CD14-positive monocyte (primary cell): ENCODE measurements around the gene LDLRAD4. TPM values are rescaled to one million over a fixed set of nuclear protein-coding genes. Genes with fewer than 3 reads are reported as not detected.

Experiments
- DNase-seq, 3 donors: peaks; one replicate each; pipeline ENCODE4 v3.0.0-alpha.2; 2011 to 2022
- H2AFZ ChIP-seq: 2 replicates; pipeline ENCODE4 v1.6.0; 2012; ENCODE audit warnings: mild to moderate bottlenecking, low read depth, low read length, inconsistent platforms; ENCODE audit not compliant: insufficient read depth, poor library complexity, severe bottlenecking
- H3K27ac ChIP-seq, 2 donors: 1 replicate in 1 of 2; 2 replicates in 1 of 2; pipeline ENCODE4 v1.5.1; 2012 to 2013; ENCODE audit warnings: low read length in 2 of 2, control low read depth in 1 of 2, inconsistent platforms in 1 of 2, low read depth in 1 of 2, mild to moderate bottlenecking in 1 of 2
- H3K27me3 ChIP-seq, 2 donors: one replicate each; pipeline versions ENCODE4 v1.6.0 to v1.6.1; 2011 to 2013; ENCODE audit warnings: low read length in 2 of 2; ENCODE audit not compliant: control insufficient read depth in 2 of 2, insufficient read depth in 2 of 2
- H3K36me3 ChIP-seq, 2 donors: replicated peaks in 1 of 2; 1 replicate in 1 of 2; 2 replicates in 1 of 2; pipeline versions ENCODE4 v1.5.1 to v1.6.1; 2012 to 2013; ENCODE audit warnings: low read length in 2 of 2, control low read depth in 1 of 2, inconsistent platforms in 1 of 2, mild to moderate bottlenecking in 1 of 2; ENCODE audit not compliant: insufficient read depth in 2 of 2, control insufficient read depth in 1 of 2
- H3K4me1 ChIP-seq, 2 donors: 1 replicate in 1 of 2; 2 replicates in 1 of 2; pipeline versions ENCODE4 v1.5.1 to v1.6.1; 2012 to 2013; ENCODE audit warnings: low read length in 2 of 2, control low read depth in 1 of 2, inconsistent platforms in 1 of 2, mild to moderate bottlenecking in 1 of 2, moderate library complexity in 1 of 2; ENCODE audit not compliant: insufficient read depth in 2 of 2, control insufficient read depth in 1 of 2
- H3K4me2 ChIP-seq: replicated peaks from 2 replicates; pipeline ENCODE3; 2012; ENCODE audit warnings: low read length, moderate library complexity, mild to moderate bottlenecking; ENCODE audit not compliant: poor library complexity, severe bottlenecking; ENCODE audit errors: extremely low read depth
- H3K4me3 ChIP-seq, 3 experiments: fragments of 200-600 bp in 1 of 3; sonication (generic) in 1 of 3; replicated peaks in 1 of 3; 1 replicate in 2 of 3; 2 replicates in 1 of 3; pipeline ENCODE4 v1.5.1; 2011 to 2013; ENCODE audit warnings: low read length in 3 of 3, mild to moderate bottlenecking in 3 of 3, control low read depth in 2 of 3, low read depth in 2 of 3, inconsistent platforms in 1 of 3, moderate library complexity in 1 of 3
- H3K79me2 ChIP-seq: 2 replicates; pipeline ENCODE4 v1.6.0; 2012; ENCODE audit warnings: mild to moderate bottlenecking, control low read depth, inconsistent platforms, low read length, moderate library complexity; ENCODE audit not compliant: insufficient read depth
- H3K9ac ChIP-seq: 2 replicates; pipeline ENCODE4 v1.6.0; 2017; ENCODE audit warnings: low read length, mild to moderate bottlenecking; ENCODE audit not compliant: insufficient read depth, poor library complexity, severe bottlenecking
- H3K9me3 ChIP-seq, 2 donors: replicated peaks in 1 of 2; 1 replicate in 1 of 2; 2 replicates in 1 of 2; pipeline versions ENCODE4 v1.5.1 to v1.6.1; 2012 to 2013; ENCODE audit warnings: low read length in 2 of 2, control low read depth in 1 of 2; ENCODE audit not compliant: control insufficient read depth in 1 of 2, insufficient read depth in 1 of 2
- H4K20me1 ChIP-seq: 2 replicates; pipeline ENCODE4 v1.6.0; 2012; ENCODE audit warnings: mild to moderate bottlenecking, low read length, control low read depth, moderate library complexity; ENCODE audit not compliant: insufficient read depth
- H3K27ac Mint-ChIP-seq, 7 donors: one replicate each; pipeline ENCODE4 v1.8.0; 2020; ENCODE audit warnings: mild to moderate bottlenecking in 7 of 7, mixed read lengths in 7 of 7, moderate library complexity in 6 of 7, inconsistent platforms in 2 of 7
- H3K27me3 Mint-ChIP-seq, 3 donors: one replicate each; pipeline ENCODE4 v1.8.0; 2021 to 2022; ENCODE audit warnings: low read depth in 3 of 3, mild to moderate bottlenecking in 3 of 3, mixed read lengths in 3 of 3, moderate library complexity in 3 of 3, inconsistent platforms in 1 of 3
- H3K36me3 Mint-ChIP-seq, 2 donors: one replicate each; pipeline ENCODE4 v1.8.0; 2020; ENCODE audit warnings: mixed read lengths in 2 of 2, inconsistent platforms in 1 of 2, mild to moderate bottlenecking in 1 of 2
- H3K4me1 Mint-ChIP-seq: one replicate; pipeline ENCODE4 v1.8.0; 2020; ENCODE audit warnings: mild to moderate bottlenecking, mixed read lengths
- H3K4me3 Mint-ChIP-seq, 2 donors: one replicate each; pipeline ENCODE4 v1.8.0; 2020; ENCODE audit warnings: mild to moderate bottlenecking in 2 of 2, mixed read lengths in 2 of 2, moderate library complexity in 1 of 2
- H3K9me3 Mint-ChIP-seq, 7 donors: one replicate each; pipeline ENCODE4 v1.8.0; 2020 to 2022; ENCODE audit warnings: mixed read lengths in 7 of 7, mild to moderate bottlenecking in 6 of 7, moderate library complexity in 6 of 7, inconsistent platforms in 2 of 7
- WGBS: methylation state at CpG from one replicate; pipeline ENCODE4 v1.1.5; 2013; ENCODE audit warnings: missing lambda C conversion rate; ENCODE audit not compliant: insufficient coverage; 5-methylcytosine and 5-hydroxymethylcytosine counted together
- intact Hi-C, 2 donors: fragments of 100-400 bp; cut with micrococcal nuclease; formaldehyde crosslinking; loops; one replicate each; pipeline versions ENCODE4 v1.15.0 to v1.15.1; 2023
- polyA plus RNA-seq, 3 donors: library from polyadenylated mRNA; depleted of rRNA in 1 of 3; unstranded in 2 of 3; stranded (reverse) in 1 of 3; fragments of 300-500 nt in 2 of 3; fragments of >200 nt in 1 of 3; fragmentation: Illumina TruSeq in 2 of 3; gene quantifications; 1 replicate in 2 of 3; 2 replicates in 1 of 3; pipeline ENCODE4 v1.2.3, GENCODE V29; 2012 to 2021
- small RNA-seq: library from RNA; depleted of rRNA; stranded (forward); fragments of <200 nt; gene quantifications from one replicate; pipeline ENCODE3, GENCODE V24; 2012; ENCODE audit warnings: low read depth; ENCODE audit not compliant: insufficient read length
- TF ChIP-seq, protein P1 (sequence below): fragments of 200-600 bp; IDR thresholded peaks from one replicate; pipeline ENCODE4 v1.8.0; 2022; ENCODE audit warnings: antibody characterized with exemption, mild to moderate bottlenecking

Gene LDLRAD4
- polyA plus RNA-seq, 3 donors: 13.5 to 15.4 (median 13.8) TPM

DNA sequence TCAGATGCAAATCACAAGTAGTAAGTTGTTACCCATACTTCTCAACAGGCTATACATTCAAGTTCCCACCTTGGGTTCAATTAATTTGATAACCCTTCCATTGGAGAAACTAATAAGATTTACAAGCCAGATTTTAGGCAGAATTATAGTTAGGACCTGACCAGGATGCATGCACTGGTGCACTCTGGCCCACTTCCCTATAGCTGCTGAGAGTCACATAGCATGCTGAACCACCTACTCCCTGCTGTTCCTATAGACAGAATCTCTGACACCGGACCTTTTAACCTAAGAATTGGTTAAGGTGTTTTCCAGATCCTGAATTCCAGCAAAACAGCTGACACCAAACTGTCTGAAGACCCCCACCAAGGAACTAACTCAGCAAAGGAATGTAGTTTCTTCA lies 481.6 kb downstream of the LDLRAD4 start:
- Histone ChIP-seq H4K20me1 (no peaks in the 10 kb centered on the region), H3K36me3 (no peaks in the 10 kb centered on the region), H3K4me2 (no peak overlapping the region), H3K79me2 (peaks cover 19% of the 10 kb centered on the region), H2AFZ (no peak overlapping the region), H3K4me3 (no peak overlapping the region), H3K27ac (no peak overlapping the region), H3K9ac (no peak overlapping the region), H3K4me1 (no peaks in the 10 kb centered on the region), H3K27me3 (no peaks in the 10 kb centered on the region), H3K9me3 (peaks cover 42 to 59% of the 10 kb centered on the region in 2 donors)
- DNase-seq: no peak
- WGBS: no CpG with 5 or more reads among the region's 1 CpG
- intact Hi-C loops: no loop called here
- H3K9me3 Mint-ChIP-seq: peaks cover 29 to 66% (median 55%) of the 10 kb centered on the region in 7 donors
- H3K4me3 Mint-ChIP-seq: no peak overlapping the region
- TF ChIP-seq, protein P1, sequence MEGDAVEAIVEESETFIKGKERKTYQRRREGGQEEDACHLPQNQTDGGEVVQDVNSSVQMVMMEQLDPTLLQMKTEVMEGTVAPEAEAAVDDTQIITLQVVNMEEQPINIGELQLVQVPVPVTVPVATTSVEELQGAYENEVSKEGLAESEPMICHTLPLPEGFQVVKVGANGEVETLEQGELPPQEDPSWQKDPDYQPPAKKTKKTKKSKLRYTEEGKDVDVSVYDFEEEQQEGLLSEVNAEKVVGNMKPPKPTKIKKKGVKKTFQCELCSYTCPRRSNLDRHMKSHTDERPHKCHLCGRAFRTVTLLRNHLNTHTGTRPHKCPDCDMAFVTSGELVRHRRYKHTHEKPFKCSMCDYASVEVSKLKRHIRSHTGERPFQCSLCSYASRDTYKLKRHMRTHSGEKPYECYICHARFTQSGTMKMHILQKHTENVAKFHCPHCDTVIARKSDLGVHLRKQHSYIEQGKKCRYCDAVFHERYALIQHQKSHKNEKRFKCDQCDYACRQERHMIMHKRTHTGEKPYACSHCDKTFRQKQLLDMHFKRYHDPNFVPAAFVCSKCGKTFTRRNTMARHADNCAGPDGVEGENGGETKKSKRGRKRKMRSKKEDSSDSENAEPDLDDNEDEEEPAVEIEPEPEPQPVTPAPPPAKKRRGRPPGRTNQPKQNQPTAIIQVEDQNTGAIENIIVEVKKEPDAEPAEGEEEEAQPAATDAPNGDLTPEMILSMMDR: no peak
- no peaks in the 10 kb centered on the region for H3K27me3 Mint-ChIP-seq
- H3K27ac Mint-ChIP-seq: no peak overlapping the region
- H3K36me3 Mint-ChIP-seq: peaks cover 5 to 17% of the 10 kb centered on the region in 2 donors
- H3K4me1 Mint-ChIP-seq: peaks cover 3% of the 10 kb centered on the region

Small RNAs within 50 kb of the gene (small RNA-seq; reads per million reads assigned to genes)
- gene MIR4526 (not detected), gene MIR5190 (not detected)

Other genes with a start within 250 kb of the LDLRAD4 start
- 10 to 100 TPM in 1 of 3 donors, 1 to 10 TPM in 2; 3.0 to 29.6 (median 3.7) TPM for gene CEP192, start 227.4 kb upstream of the LDLRAD4 start, polyA plus RNA-seq